ENCODE data around the gene TCIRG1. TPM values are rescaled to one million over a fixed set of nuclear protein-coding genes. Genes with fewer than 3 reads are reported as not detected.
"Not testable (repeated sequence)": the region's sequence is repeated elsewhere in the genome, so short reads cannot be mapped to it uniquely, and the experiment has no call there.

The TCIRG1 gene
- total RNA-seq, 1 donor from 2014 or later = 276 TPM

- H3K4me3 ChIP-seq = no peak overlapping the region
- peaks cover 11% of the 10 kb centered on the region for H3K4me1 ChIP-seq
- no peaks in the 10 kb centered on the region for H3K9me3 ChIP-seq
- DNase-seq = no peak
- H3K27me3 ChIP-seq (ENCODE audit: low read depth) = no peaks in the 10 kb centered on the region
- intact Hi-C loops (cut with DNase I) = no loop called here
- peak overlapping the region; percentile 39 for H3K27ac ChIP-seq
- no peak for TF ChIP-seq CTCF (IDR thresholded peaks at IDR 0.05)
- H3K36me3 ChIP-seq = no peaks in the 10 kb centered on the region
- peak in 1 of 2 donors; percentile 46 for ATAC-seq
Observed at GRCh38 chr11:68089679-68090078, 50.9 kb downstream of the TCIRG1 start.

DNA sequence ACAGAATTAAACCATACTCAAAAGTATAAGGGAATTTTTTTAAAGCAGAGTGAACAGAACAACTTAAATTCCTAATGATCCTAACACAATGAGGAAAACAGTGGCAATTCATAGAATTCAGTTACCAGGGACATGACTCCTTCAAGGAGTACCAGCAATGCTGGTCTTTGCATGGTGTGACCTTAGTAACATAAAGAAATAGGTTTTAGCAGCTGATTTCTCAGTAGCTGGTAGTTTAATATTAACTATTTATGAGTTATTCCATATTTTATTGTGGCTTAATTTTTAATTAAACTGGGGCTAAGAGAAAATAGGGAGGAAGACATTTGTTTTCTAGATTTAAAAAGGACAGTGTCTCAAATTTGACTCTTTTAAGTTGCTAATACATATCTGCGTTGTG is 51.5 kb downstream of the TCIRG1 start:
- Histone ChIP-seq H3K4me3 (no peak overlapping the region), H3K27me3 (ENCODE audit: low read depth) (no peaks in the 10 kb centered on the region), H3K4me1 (peaks cover 11% of the 10 kb centered on the region), H3K27ac (peak overlapping the region; percentile 39), H3K9me3 (no peaks in the 10 kb centered on the region), H3K36me3 (no peaks in the 10 kb centered on the region)
- TF ChIP-seq CTCF (IDR thresholded peaks at IDR 0.05) = no peak
- ATAC-seq (no peak), DNase-seq (no peak)
- intact Hi-C loops (cut with DNase I) = no loop called here

GRCh38 chr11:68090706-68091105 is 51.9 kb downstream of the TCIRG1 start:
- H3K27ac ChIP-seq = peak overlapping the region; percentile 39
- intact Hi-C loops (cut with DNase I) = no loop called here
- no peak for TF ChIP-seq CTCF (IDR thresholded peaks at IDR 0.05)
- ATAC-seq (peak; percentile 83 to 86), DNase-seq (no peak)
- no peak overlapping the region for H3K4me3 ChIP-seq
- H3K4me1 ChIP-seq = peaks cover 11% of the 10 kb centered on the region
- H3K9me3 ChIP-seq = no peaks in the 10 kb centered on the region
- no peaks in the 10 kb centered on the region for H3K36me3 ChIP-seq
- H3K27me3 ChIP-seq (ENCODE audit: low read depth) = no peaks in the 10 kb centered on the region

DNA sequence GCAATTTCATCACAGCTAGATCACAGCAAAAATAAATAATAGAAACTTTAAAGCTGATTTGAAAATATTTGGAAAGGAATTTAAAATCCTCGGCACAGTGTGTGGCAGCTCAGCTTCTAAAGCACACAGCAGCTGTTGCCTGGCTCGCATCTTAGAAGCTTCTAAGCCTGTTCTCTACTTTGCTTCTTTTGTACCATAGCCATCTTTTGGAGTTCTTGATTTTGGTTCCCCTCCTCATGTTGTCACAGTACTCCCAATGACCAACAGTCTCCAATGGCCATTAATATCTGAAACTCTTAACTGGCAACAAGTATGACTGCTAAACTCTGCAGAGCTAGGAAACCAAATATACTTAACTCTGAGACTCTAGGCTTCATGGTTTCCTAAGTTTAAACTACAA is 53.6 kb downstream of the TCIRG1 start:
- intact Hi-C loops (cut with DNase I) = no loop called here

DNA sequence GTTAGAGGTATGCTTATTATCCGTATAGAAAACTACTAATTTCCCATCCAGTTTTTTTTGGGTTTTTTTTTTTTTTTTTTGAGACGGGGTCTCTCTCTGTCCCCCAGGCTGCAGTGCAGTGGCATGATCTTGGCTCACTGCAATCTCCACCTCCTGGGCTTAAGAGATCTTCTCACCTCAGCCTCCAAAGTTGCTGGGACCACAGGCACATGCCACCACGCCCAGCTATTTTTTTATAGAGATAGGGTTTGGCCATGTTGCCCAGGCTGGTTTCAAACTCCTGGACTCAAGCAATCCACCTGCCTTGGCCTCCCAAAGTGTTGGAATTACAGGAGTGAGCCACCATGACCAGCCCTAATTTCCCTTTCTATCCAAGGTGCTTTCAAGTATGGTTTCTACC is 54.1 kb downstream of the TCIRG1 start:
- intact Hi-C loops (cut with DNase I); ATAC-seq; DNase-seq; H3K4me3 ChIP-seq; H3K36me3 ChIP-seq; H3K27ac ChIP-seq; H3K9me3 ChIP-seq; H3K27me3 ChIP-seq (ENCODE audit: low read depth): not testable (repeated sequence)
- H3K4me1 ChIP-seq = peaks cover 11% of the 10 kb centered on the region

More for the DNA sequence above, 53.6 kb downstream of the TCIRG1 start:
- no peaks in the 10 kb centered on the region for H3K9me3 ChIP-seq
- DNase-seq (no peak), ATAC-seq (no peak)
- H3K4me1 ChIP-seq = peaks cover 11% of the 10 kb centered on the region
- no peaks in the 10 kb centered on the region for H3K27me3 ChIP-seq (ENCODE audit: low read depth)
- no peak for TF ChIP-seq CTCF (IDR thresholded peaks at IDR 0.05)
- peaks cover 5% of the 10 kb centered on the region for H3K36me3 ChIP-seq
- no peak overlapping the region for H3K4me3 ChIP-seq
- H3K27ac ChIP-seq = no peak overlapping the region

- H3K27me3 ChIP-seq (ENCODE audit: low read depth) = no peaks in the 10 kb centered on the region
- H3K9me3 ChIP-seq = no peaks in the 10 kb centered on the region
- no peak for ATAC-seq
- no peak for DNase-seq
- no peak overlapping the region for H3K4me3 ChIP-seq
- H3K36me3 ChIP-seq = peaks cover 5% of the 10 kb centered on the region
- peaks cover 14% of the 10 kb centered on the region for H3K4me1 ChIP-seq
- no peak overlapping the region for H3K27ac ChIP-seq
- no peak for TF ChIP-seq CTCF (IDR thresholded peaks at IDR 0.05)
- intact Hi-C loops (cut with DNase I) = no loop called here
Observed at GRCh38 chr11:68093565-68093964, 54.7 kb downstream of the TCIRG1 start.
